ENCODE results near the gene RBMS3.
"Not testable (repeated sequence)": the region's sequence is repeated elsewhere in the genome, so short reads cannot be mapped to it uniquely, and the experiment has no call there.

The RBMS3 gene

GRCh38 chr3:29618395-29619282 is 337.8 kb downstream of the RBMS3 start:
- no peak for DNase-seq (ENCODE audit: low read depth in 3 of 3)

- no peak for DNase-seq (ENCODE audit: low read depth in 3 of 3)
Measured at GRCh38 chr3:29619676-29620075, 338.8 kb downstream of the RBMS3 start.

GRCh38 chr3:29627136-29628117 is 346.6 kb downstream of the RBMS3 start:
- no peak for DNase-seq (ENCODE audit: low read depth in 3 of 3)

- DNase-seq (ENCODE audit: low read depth in 3 of 3): no peak
Measured at GRCh38 chr3:29628795-29629194, 347.9 kb downstream of the RBMS3 start.

- no peak for DNase-seq (ENCODE audit: low read depth in 3 of 3)
Measured at GRCh38 chr3:29635888-29636287, 355.0 kb downstream of the RBMS3 start.

GRCh38 chr3:29637068-29637467 is 356.2 kb downstream of the RBMS3 start:
- no peak for DNase-seq (ENCODE audit: low read depth in 3 of 3)

GRCh38 chr3:29639578-29640290 is 358.9 kb downstream of the RBMS3 start:
- no peak for DNase-seq (ENCODE audit: low read depth in 3 of 3)

GRCh38 chr3:29642393-29643033 is 361.6 kb downstream of the RBMS3 start:
- DNase-seq (ENCODE audit: low read depth in 3 of 3): no peak

- DNase-seq (ENCODE audit: low read depth in 3 of 3): no peak
Measured at GRCh38 chr3:29643034-29643425, 362.2 kb downstream of the RBMS3 start.

- DNase-seq (ENCODE audit: low read depth in 3 of 3): no peak
Measured at GRCh38 chr3:29644261-29644660, 363.4 kb downstream of the RBMS3 start.

- DNase-seq (ENCODE audit: low read depth in 3 of 3): no peak
Measured at GRCh38 chr3:29644956-29645636, 364.2 kb downstream of the RBMS3 start.

- no peak for DNase-seq (ENCODE audit: low read depth in 3 of 3)
Measured at GRCh38 chr3:29646043-29646442, 365.2 kb downstream of the RBMS3 start.

GRCh38 chr3:29649815-29650547 is 369.1 kb downstream of the RBMS3 start:
- no peak for DNase-seq (ENCODE audit: low read depth in 3 of 3)

- DNase-seq (ENCODE audit: low read depth in 3 of 3): no peak
Measured at GRCh38 chr3:29653680-29654079, 372.8 kb downstream of the RBMS3 start.

GRCh38 chr3:29655015-29655747 is 374.3 kb downstream of the RBMS3 start:
- DNase-seq (ENCODE audit: low read depth in 3 of 3): no peak

GRCh38 chr3:29665688-29666087 is 384.8 kb downstream of the RBMS3 start:
- no peak for DNase-seq (ENCODE audit: low read depth in 3 of 3)

GRCh38 chr3:29668233-29668632 is 387.4 kb downstream of the RBMS3 start:
- no peak for DNase-seq (ENCODE audit: low read depth in 3 of 3)

GRCh38 chr3:29668728-29669127 is 387.9 kb downstream of the RBMS3 start:
- no peak for DNase-seq (ENCODE audit: low read depth in 3 of 3)

GRCh38 chr3:29670476-29670875 is 389.6 kb downstream of the RBMS3 start:
- not testable (repeated sequence) for DNase-seq (ENCODE audit: low read depth in 3 of 3)

Data from stimulated activated CD4-positive, alpha-beta T cell treated with anti-CD3 and anti-CD28 coated beads, TNF-alpha, amount 100 ng/mL, for 48 hours (primary cell).